HepG2 (cell line): ENCODE results near the gene MS4A10. TPM values are rescaled to one million over a fixed set of nuclear protein-coding genes. Genes with fewer than 3 reads are reported as not detected.

Experiments
- GTF3A ChIP-seq: sonication (generic); formaldehyde crosslinking; conservative IDR thresholded peaks from 2 replicates; pipeline ENCODE4 v1.4.0; 2020; ENCODE audit warnings: mild to moderate bottlenecking, missing genetic modification reagents
- REXO4 ChIP-seq: sonication (generic); formaldehyde crosslinking; IDR thresholded peaks from 2 replicates; pipeline ENCODE4 v1.8.0; 2022; ENCODE audit warnings: missing genetic modification reagents, mild to moderate bottlenecking, borderline replicate concordance
- ZNF556 ChIP-seq: sonication (generic); formaldehyde crosslinking; IDR thresholded peaks from 2 replicates; pipeline ENCODE4 v1.4.0; 2020; ENCODE audit warnings: mild to moderate bottlenecking, missing genetic modification reagents, borderline replicate concordance
- ZNF674 ChIP-seq: sonication (generic); formaldehyde crosslinking; IDR thresholded peaks from 2 replicates; pipeline ENCODE4 v1.5.0; 2020; ENCODE audit warnings: low read depth, mild to moderate bottlenecking, missing genetic modification reagents
- ZNF703 ChIP-seq: sonication (generic); formaldehyde crosslinking; IDR thresholded peaks from 2 replicates; pipeline ENCODE4 v1.5.1; 2020; ENCODE audit warnings: missing genetic modification reagents, mild to moderate bottlenecking, moderate library complexity, borderline replicate concordance
- ZNF75D ChIP-seq: sonication (generic); formaldehyde crosslinking; IDR thresholded peaks from 2 replicates; pipeline ENCODE4 v1.8.1; 2023; ENCODE audit warnings: missing genetic modification reagents, mild to moderate bottlenecking, borderline replicate concordance
- polyA plus RNA-seq, 8 experiments: library from polyadenylated mRNA; depleted of rRNA in 3 of 8; stranded (reverse) in 7 of 8; unstranded in 1 of 8; fragments of >200 nt; fragmentation: Illumina TruSeq in 4 of 8; extraction: Trizol in 4 of 8; gene quantifications; 2 replicates each; pipeline versions ENCODE4 v1.2.1 to v1.2.3, GENCODE V29; 2011 to 2016; ENCODE audit warnings: low read depth in 4 of 8, missing spikeins in 1 of 8, mixed read lengths in 1 of 8; ENCODE audit not compliant: insufficient read depth in 1 of 8
- total RNA-seq, 5 experiments: library from RNA; depleted of rRNA; stranded (reverse); fragments of >200 nt; fragmentation: Illumina TruSeq; extraction: Trizol; gene quantifications; 2 replicates each; pipeline ENCODE4 v1.2.3, GENCODE V29; 2016; ENCODE audit warnings: low read depth in 1 of 5
- TF ChIP-seq, protein P1 (sequence below): sonication (generic); formaldehyde crosslinking; IDR thresholded peaks from 2 replicates; pipeline ENCODE4 v1.4.0; 2020; ENCODE audit warnings: missing genetic modification reagents
- TF ChIP-seq, protein P2 (sequence below): sonication (generic); formaldehyde crosslinking; IDR thresholded peaks from 2 replicates; pipeline ENCODE4 v1.5.1; 2020; ENCODE audit warnings: mild to moderate bottlenecking, missing genetic modification reagents, borderline replicate concordance
- TF ChIP-seq, protein P3 (sequence below): sonication (generic); formaldehyde crosslinking; IDR thresholded peaks from 2 replicates; pipeline ENCODE4 v1.4.0; 2020; ENCODE audit warnings: missing genetic modification reagents, borderline replicate concordance
- TF ChIP-seq, protein P4 (sequence below): sonication (generic); formaldehyde crosslinking; IDR thresholded peaks from 2 replicates; pipeline ENCODE4 v1.5.1; 2020; ENCODE audit warnings: missing genetic modification reagents, mild to moderate bottlenecking, borderline replicate concordance
- TF ChIP-seq, protein P5 (sequence below): sonication (generic); formaldehyde crosslinking; IDR thresholded peaks from 2 replicates; pipeline ENCODE4 v1.5.1; 2020; ENCODE audit warnings: missing genetic modification reagents, mild to moderate bottlenecking, borderline replicate concordance
- TF ChIP-seq, protein P6 (sequence below): sonication (generic); formaldehyde crosslinking; IDR thresholded peaks from 2 replicates; pipeline ENCODE4 v1.5.0; 2020; ENCODE audit warnings: mild to moderate bottlenecking, missing genetic modification reagents, borderline replicate concordance
- TF ChIP-seq, protein P7 (sequence below): sonication (generic); formaldehyde crosslinking; IDR thresholded peaks from 2 replicates; pipeline ENCODE4 v1.8.0; 2022; ENCODE audit warnings: low read depth, missing genetic modification reagents
- TF ChIP-seq, protein P8 (sequence below): sonication (generic); formaldehyde crosslinking; IDR thresholded peaks from 2 replicates; pipeline ENCODE4 v1.4.0; 2020; ENCODE audit warnings: mild to moderate bottlenecking, missing genetic modification reagents

Gene MS4A10
- total and polyA plus RNA-seq, 2 of the 13 experiments (the other 11 are each of a cell fraction or from before 2014, with no cell fraction given): not detected

DNA sequence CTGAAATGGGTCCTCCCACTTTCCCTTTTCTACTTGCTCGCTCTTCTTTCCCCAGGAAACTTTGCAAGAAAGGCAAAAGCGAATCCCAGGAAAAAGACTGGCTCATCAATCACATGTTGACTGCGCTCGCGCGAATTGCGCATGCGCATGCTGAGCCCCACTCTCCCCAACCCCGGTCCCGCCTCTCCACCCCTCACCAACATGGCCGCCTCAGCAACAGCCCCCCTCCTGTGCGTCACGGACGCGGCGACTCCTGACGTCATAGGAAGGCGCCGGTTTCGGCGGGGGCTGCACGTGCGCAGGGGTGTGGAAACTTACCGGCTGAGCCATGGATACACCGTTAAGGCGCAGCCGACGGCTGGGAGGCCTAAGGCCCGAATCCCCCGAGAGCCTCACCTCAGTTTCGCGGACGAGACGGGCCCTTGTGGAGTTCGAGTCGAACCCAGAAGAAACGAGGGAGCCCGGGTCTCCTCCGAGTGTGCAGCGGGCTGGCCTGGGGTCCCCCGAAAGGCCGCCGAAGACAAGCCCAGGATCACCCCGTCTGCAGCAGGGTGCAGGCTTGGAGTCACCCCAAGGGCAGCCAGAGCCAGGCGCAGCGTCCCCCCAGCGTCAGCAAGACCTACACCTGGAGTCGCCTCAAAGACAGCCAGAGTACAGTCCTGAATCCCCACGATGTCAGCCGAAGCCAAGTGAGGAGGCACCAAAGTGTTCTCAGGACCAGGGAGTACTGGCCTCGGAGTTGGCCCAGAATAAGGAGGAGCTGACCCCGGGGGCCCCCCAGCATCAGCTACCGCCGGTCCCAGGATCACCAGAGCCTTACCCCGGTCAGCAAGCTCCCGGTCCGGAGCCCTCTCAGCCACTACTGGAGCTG, 56.9 kb downstream of the MS4A10 start, which contains the start of gene CCDC86 (continued):
- TF ChIP-seq, protein P1, sequence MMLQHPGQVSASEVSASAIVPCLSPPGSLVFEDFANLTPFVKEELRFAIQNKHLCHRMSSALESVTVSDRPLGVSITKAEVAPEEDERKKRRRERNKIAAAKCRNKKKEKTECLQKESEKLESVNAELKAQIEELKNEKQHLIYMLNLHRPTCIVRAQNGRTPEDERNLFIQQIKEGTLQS: 0 out of 2 replicates have a peak, but pooled peaks have one; percentile 59
- TF ChIP-seq, protein P2, sequence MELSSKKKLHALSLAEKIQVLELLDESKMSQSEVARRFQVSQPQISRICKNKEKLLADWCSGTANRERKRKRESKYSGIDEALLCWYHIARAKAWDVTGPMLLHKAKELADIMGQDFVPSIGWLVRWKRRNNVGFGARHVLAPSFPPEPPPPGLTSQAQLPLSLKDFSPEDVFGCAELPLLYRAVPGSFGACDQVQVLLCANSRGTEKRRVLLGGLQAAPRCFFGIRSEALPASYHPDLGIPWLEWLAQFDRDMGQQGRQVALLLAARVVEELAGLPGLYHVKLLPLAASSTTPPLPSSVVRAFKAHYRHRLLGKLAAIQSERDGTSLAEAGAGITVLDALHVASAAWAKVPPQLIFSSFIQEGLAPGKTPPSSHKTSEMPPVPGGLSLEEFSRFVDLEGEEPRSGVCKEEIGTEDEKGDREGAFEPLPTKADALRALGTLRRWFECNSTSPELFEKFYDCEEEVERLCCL (CRISPR knock-in tag): no peak
- TF ChIP-seq ZNF703 (CRISPR knock-in tag): no peak
- TF ChIP-seq REXO4 (CRISPR knock-in tag): no peak
- TF ChIP-seq ZNF674: no peak
- TF ChIP-seq, protein P3, sequence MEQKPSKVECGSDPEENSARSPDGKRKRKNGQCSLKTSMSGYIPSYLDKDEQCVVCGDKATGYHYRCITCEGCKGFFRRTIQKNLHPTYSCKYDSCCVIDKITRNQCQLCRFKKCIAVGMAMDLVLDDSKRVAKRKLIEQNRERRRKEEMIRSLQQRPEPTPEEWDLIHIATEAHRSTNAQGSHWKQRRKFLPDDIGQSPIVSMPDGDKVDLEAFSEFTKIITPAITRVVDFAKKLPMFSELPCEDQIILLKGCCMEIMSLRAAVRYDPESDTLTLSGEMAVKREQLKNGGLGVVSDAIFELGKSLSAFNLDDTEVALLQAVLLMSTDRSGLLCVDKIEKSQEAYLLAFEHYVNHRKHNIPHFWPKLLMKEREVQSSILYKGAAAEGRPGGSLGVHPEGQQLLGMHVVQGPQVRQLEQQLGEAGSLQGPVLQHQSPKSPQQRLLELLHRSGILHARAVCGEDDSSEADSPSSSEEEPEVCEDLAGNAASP (CRISPR knock-in tag): peak; percentile 74
- TF ChIP-seq ZNF75D: no peak
- TF ChIP-seq, protein P4, sequence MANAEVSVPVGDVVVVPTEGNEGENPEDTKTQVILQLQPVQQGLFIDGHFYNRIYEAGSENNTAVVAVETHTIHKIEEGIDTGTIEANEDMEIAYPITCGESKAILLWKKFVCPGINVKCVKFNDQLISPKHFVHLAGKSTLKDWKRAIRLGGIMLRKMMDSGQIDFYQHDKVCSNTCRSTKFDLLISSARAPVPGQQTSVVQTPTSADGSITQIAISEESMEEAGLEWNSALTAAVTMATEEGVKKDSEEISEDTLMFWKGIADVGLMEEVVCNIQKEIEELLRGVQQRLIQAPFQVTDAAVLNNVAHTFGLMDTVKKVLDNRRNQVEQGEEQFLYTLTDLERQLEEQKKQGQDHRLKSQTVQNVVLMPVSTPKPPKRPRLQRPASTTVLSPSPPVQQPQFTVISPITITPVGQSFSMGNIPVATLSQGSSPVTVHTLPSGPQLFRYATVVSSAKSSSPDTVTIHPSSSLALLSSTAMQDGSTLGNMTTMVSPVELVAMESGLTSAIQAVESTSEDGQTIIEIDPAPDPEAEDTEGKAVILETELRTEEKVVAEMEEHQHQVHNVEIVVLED (CRISPR knock-in tag): peak; percentile 91
- TF ChIP-seq, protein P5, sequence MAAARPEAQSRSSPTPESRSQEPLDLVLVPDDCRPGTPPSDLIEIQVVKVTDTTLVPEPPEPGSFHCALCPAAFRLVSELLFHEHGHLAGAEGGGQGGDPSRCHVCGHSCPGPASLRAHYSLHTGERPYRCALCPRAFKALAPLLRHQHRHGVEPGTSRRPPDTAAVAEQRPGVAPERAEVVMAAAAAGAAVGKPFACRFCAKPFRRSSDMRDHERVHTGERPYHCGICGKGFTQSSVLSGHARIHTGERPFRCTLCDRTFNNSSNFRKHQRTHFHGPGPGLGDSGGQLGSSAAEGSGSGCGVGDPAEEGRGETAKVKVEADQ (CRISPR knock-in tag): peak; percentile 97
- TF ChIP-seq, protein P6, sequence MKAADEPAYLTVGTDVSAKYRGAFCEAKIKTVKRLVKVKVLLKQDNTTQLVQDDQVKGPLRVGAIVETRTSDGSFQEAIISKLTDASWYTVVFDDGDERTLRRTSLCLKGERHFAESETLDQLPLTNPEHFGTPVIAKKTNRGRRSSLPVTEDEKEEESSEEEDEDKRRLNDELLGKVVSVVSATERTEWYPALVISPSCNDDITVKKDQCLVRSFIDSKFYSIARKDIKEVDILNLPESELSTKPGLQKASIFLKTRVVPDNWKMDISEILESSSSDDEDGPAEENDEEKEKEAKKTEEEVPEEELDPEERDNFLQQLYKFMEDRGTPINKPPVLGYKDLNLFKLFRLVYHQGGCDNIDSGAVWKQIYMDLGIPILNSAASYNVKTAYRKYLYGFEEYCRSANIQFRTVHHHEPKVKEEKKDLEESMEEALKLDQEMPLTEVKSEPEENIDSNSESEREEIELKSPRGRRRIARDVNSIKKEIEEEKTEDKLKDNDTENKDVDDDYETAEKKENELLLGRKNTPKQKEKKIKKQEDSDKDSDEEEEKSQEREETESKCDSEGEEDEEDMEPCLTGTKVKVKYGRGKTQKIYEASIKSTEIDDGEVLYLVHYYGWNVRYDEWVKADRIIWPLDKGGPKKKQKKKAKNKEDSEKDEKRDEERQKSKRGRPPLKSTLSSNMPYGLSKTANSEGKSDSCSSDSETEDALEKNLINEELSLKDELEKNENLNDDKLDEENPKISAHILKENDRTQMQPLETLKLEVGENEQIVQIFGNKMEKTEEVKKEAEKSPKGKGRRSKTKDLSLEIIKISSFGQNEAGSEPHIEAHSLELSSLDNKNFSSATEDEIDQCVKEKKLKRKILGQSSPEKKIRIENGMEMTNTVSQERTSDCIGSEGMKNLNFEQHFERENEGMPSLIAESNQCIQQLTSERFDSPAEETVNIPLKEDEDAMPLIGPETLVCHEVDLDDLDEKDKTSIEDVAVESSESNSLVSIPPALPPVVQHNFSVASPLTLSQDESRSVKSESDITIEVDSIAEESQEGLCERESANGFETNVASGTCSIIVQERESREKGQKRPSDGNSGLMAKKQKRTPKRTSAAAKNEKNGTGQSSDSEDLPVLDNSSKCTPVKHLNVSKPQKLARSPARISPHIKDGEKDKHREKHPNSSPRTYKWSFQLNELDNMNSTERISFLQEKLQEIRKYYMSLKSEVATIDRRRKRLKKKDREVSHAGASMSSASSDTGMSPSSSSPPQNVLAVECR (CRISPR knock-in tag): peak; percentile 100
- TF ChIP-seq, protein P7, sequence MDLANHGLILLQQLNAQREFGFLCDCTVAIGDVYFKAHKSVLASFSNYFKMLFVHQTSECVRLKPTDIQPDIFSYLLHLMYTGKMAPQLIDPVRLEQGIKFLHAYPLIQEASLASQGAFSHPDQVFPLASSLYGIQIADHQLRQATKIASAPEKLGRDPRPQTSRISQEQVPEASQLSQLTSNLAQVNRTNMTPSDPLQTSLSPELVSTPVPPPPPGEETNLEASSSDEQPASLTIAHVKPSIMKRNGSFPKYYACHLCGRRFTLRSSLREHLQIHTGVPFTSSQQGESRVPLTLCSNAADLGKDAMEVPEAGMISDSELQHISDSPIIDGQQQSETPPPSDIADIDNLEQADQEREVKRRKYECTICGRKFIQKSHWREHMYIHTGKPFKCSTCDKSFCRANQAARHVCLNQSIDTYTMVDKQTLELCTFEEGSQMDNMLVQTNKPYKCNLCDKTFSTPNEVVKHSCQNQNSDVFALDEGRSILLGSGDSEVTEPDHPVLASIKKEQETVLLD: peak; percentile 53
- TF ChIP-seq GTF3A (CRISPR knock-in tag): no peak
- TF ChIP-seq, protein P8, sequence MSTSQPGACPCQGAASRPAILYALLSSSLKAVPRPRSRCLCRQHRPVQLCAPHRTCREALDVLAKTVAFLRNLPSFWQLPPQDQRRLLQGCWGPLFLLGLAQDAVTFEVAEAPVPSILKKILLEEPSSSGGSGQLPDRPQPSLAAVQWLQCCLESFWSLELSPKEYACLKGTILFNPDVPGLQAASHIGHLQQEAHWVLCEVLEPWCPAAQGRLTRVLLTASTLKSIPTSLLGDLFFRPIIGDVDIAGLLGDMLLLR (CRISPR knock-in tag): peak; percentile 99; the same call in 1 of the 2 replicates
- TF ChIP-seq ZNF556 (CRISPR knock-in tag): peak; percentile 85
